Measurements from ENCODE around the gene CREB3L2.
A peak's percentile ranks its signal among the peaks of the same experiment; 100 is the strongest.

The CREB3L2 gene

DNA sequence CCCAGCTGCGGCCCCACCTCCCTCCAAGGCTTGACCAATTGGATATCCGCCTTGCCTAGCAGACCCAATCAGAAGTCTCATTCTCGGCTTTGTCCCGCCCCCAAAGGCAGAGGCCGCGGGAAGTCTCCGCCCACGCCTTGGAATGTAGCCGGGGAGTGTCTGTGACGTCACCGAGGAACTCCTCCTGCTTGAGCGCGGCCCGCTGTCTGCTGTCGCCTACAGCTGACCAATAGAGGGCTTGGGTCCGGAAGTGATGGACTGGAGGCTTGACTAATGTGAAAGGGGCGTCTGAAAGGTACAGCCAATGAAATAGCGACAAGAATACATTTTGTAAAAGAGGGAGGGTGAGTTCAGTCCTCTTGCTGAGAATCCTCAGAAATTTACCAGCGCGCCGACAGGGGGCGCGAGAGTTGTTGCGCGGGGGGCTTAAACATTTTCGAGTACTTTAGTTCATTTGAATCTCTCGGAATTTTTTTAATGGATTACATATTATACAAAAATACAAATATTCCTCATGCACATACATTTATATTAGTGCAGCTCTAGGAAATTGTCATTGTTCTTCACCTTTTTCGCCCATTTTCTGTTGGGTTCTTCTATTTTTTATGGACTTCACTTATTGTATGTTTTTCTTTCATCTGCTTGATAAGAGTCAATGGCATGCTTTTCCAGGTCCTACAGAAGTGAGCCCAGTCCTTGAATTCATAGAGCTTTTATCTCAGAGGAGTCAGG lies 376 bp upstream of the CREB3L2 start:
- no peaks in the 10 kb centered on the region for H3K27me3 ChIP-seq
- H3K36me3 ChIP-seq, result no peaks in the 10 kb centered on the region
- peak overlapping the region; percentile 89 for H3K4me2 ChIP-seq
- no peaks in the 10 kb centered on the region for H3K9me3 ChIP-seq
- H3K9ac ChIP-seq, result peak overlapping the region; percentile 75
- peaks cover 20% of the 10 kb centered on the region for H3K4me1 ChIP-seq
- no peaks in the 10 kb centered on the region for H4K20me1 ChIP-seq
- no peak for TF ChIP-seq Cebpa-rat (IDR thresholded peaks at IDR 0.05)
- H3K27ac ChIP-seq, result peak overlapping the region; percentile 29; the same call in 1 of the 2 replicates
- H3K4me3 ChIP-seq, result peak overlapping the region; percentile 74

DNA sequence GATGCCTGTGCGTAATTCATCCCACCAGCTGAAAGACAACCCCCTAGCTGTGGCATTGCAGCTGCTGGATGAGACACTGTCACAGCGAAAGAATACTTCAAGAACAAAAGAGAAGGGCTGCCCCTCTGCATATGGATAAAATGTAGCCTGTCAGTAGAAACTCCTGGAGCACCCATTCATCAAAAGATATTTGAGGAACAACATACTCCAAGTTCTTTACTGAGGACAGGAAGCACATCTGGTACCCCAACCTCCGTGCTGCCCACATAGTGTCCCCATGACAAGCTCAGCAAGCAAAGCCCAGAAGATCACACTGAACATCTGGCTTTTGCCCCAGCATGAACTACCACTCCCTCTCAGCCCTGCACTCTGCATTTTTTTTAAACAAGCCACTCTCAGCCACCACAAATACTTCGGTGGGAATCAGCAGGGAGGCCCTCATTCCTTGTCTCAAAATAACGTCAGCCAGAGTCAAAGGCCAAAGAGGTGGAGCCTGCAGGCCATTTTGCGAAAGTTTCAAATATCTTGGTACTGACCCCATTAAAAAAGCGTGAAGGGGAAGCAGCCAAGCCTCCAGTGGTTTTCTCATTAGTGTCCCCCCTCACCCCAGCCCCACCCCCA lies 1.7 kb downstream of the CREB3L2 start:
- Histone ChIP-seq H3K4me1 (peaks cover 34% of the 10 kb centered on the region), H4K20me1 (no peaks in the 10 kb centered on the region), H3K36me3 (no peaks in the 10 kb centered on the region), H3K27me3 (no peaks in the 10 kb centered on the region), H3K9me3 (no peaks in the 10 kb centered on the region), H3K9ac (peak overlapping the region; percentile 75), H3K27ac (peak overlapping the region; percentile 42; the same call in 1 of the 2 replicates), H3K4me2 (peak overlapping the region; percentile 89), H3K4me3 (peak overlapping the region; percentile 74)
- TF ChIP-seq Cebpa-rat (IDR thresholded peaks at IDR 0.05), result no peak

DNA sequence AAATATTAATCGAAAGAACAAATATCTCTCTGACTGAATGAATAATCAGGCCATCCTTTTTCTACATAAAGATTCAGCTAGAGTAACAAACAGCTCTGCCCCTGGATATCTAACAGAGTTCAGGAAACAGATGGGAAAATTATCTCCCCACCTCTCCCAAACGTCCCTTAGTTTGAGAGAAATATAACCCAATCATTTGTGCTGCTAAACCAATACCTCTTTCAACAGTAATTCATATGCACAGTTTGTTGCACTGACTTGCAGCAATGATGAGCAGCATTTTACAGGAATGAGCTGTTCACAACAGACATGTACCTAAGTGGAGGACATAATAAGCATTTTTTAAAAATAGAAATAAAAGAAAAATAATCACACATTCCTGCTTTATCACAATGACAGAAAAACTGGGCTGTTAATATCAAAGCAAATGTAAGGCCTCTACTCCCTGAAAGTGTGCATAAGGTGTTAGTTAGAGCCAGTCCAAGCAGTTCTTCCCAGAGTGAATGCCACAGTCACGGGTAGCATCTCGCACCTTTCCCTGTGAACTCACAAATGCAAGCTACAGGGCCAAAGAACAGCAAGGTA lies 2.3 kb downstream of the CREB3L2 start:
- Histone ChIP-seq H3K27me3 (no peaks in the 10 kb centered on the region), H3K9me3 (no peaks in the 10 kb centered on the region), H3K36me3 (no peaks in the 10 kb centered on the region), H3K27ac (peak overlapping the region; percentile 42; the same call in 1 of the 2 replicates), H4K20me1 (no peaks in the 10 kb centered on the region), H3K4me2 (peak overlapping the region; percentile 89), H3K4me3 (peak overlapping the region; percentile 74), H3K9ac (peak overlapping the region; percentile 75; the same call in 1 of the 2 replicates), H3K4me1 (peaks cover 34% of the 10 kb centered on the region)
- TF ChIP-seq Cebpa-rat (IDR thresholded peaks at IDR 0.05), result no peak

DNA sequence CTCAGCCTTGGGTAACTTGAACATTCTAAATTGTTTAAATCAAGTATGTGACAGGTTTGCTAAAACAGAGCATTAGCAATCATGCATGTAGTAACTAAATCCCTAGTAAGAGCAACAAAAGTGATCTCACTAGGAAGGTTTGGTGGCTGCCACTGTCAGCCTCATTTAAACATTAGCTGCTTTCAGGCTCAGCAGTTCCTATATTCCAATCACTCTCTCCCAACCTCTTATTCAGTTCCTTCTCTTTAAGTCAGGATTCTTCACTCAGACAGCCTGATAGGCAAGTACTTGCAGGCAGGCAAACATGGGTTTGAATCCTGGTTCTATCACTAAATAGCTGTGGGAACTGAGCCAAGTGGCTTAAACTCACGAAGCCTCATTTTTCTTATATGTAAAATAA lies 3.6 kb downstream of the CREB3L2 start:
- no peak overlapping the region for H3K9ac ChIP-seq
- no peak overlapping the region for H3K4me2 ChIP-seq
- H3K4me3 ChIP-seq, result no peak overlapping the region

DNA sequence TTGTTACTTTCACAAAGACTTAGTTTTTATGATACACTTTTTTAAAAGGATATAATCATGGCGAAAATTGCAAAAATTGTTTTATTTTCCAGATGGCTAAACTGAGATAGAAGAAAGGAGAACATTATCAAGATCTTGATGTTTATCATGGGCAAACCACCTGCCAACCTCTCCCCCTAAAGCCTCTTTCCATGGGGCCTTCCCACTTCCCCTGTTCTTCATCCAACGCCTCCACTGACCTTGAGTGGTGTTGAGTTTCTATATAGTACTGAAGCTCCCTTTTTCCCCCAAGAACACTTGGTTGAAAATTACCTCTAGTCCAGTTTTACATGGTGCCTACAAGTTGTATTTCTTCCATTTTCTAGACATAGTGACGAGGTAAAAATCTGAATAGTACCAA lies 5.0 kb downstream of the CREB3L2 start:
- H3K9ac ChIP-seq, result no peak overlapping the region
- no peaks in the 10 kb centered on the region for H4K20me1 ChIP-seq
- no peak overlapping the region for H3K27ac ChIP-seq
- 0 out of 2 replicates have a peak, but pooled peaks cover 4% of the 10 kb centered on the region for H3K36me3 ChIP-seq
- no peaks in the 10 kb centered on the region for H3K9me3 ChIP-seq
- H3K4me1 ChIP-seq, result peaks cover 37% of the 10 kb centered on the region
- H3K4me2 ChIP-seq, result peak overlapping the region; percentile 57
- H3K4me3 ChIP-seq, result no peak overlapping the region
- no peak for TF ChIP-seq Cebpa-rat (IDR thresholded peaks at IDR 0.05)
- no peaks in the 10 kb centered on the region for H3K27me3 ChIP-seq

More for the DNA sequence above, 3.6 kb downstream of the CREB3L2 start:
- Histone ChIP-seq H4K20me1 (no peaks in the 10 kb centered on the region), H3K9me3 (no peaks in the 10 kb centered on the region), H3K4me1 (peaks cover 34% of the 10 kb centered on the region), H3K27ac (no peak overlapping the region), H3K36me3 (no peaks in the 10 kb centered on the region), H3K27me3 (no peaks in the 10 kb centered on the region)
- TF ChIP-seq Cebpa-rat (IDR thresholded peaks at IDR 0.05), result no peak

DNA sequence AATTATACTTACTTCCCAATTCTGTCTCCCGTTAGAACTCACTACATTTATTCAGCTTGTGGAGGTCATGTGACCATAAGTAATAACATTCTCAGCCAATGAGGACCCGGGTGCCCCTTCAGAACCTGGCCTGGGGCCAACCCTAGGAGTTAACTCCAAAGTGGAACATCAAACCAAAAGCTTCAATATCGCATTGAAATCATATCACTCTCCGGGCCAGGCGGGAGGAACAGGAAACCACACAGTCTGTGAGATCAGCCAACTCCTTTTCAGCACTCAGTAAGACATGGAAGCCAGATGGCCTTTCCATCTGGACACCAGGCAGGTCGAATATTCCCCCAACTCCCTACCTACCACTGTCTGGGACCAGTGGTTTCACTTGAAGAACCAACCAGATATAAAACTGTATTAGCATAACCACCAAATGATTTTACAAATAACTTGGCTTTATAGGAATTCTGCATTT lies 5.5 kb downstream of the CREB3L2 start:
- H3K27me3 ChIP-seq, result no peaks in the 10 kb centered on the region
- H3K36me3 ChIP-seq, result 0 out of 2 replicates have a peak, but pooled peaks cover 4% of the 10 kb centered on the region
- no peak overlapping the region for H3K4me3 ChIP-seq
- no peak overlapping the region for H3K9ac ChIP-seq
- no peaks in the 10 kb centered on the region for H4K20me1 ChIP-seq
- H3K27ac ChIP-seq, result peak overlapping the region; percentile 1; the same call in 1 of the 2 replicates
- TF ChIP-seq Cebpa-rat (IDR thresholded peaks at IDR 0.05), result no peak
- H3K9me3 ChIP-seq, result no peaks in the 10 kb centered on the region
- H3K4me1 ChIP-seq, result peaks cover 37% of the 10 kb centered on the region
- peak overlapping the region; percentile 57 for H3K4me2 ChIP-seq

DNA sequence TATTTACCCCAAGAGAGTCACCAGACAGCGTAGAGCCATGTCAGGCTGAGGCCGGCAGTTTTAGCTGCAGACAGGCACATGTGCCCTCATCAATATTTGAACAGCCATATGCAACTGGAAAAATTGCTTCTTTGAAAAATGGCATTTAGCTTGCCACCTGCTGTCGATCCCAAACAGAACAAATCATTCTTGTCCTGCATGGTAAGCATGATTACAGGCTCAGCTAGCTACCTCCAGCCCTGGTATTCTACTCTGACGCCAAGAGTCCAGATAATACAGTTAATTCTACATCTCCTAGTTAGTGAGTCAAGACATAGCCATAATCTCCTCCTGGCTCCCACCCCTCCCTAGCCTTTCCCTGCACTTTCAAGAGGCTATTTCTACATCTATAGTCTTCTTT lies 7.7 kb downstream of the CREB3L2 start:
- Histone ChIP-seq H3K4me1 (peaks cover 24% of the 10 kb centered on the region), H3K9me3 (no peaks in the 10 kb centered on the region), H4K20me1 (no peaks in the 10 kb centered on the region), H3K36me3 (0 out of 2 replicates have a peak, but pooled peaks cover 4% of the 10 kb centered on the region), H3K27me3 (no peaks in the 10 kb centered on the region), H3K27ac (no peak overlapping the region), H3K9ac (no peak overlapping the region), H3K4me2 (no peak overlapping the region), H3K4me3 (no peak overlapping the region)
- TF ChIP-seq Cebpa-rat (IDR thresholded peaks at IDR 0.05), result no peak

DNA sequence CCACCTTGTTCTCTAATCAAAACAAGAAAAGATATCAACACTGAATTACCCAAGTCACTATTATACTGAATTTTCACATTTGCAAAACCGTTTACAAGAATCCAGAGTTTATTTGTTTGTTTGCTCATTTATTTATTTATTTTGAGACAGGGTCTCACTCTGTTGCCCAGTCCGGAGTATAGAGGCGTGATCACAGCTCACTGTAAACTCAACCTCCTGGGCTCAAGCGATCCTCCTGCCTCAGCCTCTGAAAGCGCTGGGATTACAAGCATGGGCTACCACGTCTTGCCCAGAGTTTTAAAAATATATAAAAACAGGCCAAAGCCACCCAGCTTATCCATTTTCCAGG lies 8.5 kb downstream of the CREB3L2 start:
- Histone ChIP-seq H3K4me2 (no peak overlapping the region), H3K27me3 (no peaks in the 10 kb centered on the region), H3K4me3 (no peak overlapping the region), H3K9ac (no peak overlapping the region), H3K4me1 (peaks cover 22% of the 10 kb centered on the region), H3K36me3 (0 out of 2 replicates have a peak, but pooled peaks cover 4% of the 10 kb centered on the region), H3K27ac (no peak overlapping the region), H4K20me1 (no peaks in the 10 kb centered on the region), H3K9me3 (no peaks in the 10 kb centered on the region)
- no peak for TF ChIP-seq Cebpa-rat (IDR thresholded peaks at IDR 0.05)

DNA sequence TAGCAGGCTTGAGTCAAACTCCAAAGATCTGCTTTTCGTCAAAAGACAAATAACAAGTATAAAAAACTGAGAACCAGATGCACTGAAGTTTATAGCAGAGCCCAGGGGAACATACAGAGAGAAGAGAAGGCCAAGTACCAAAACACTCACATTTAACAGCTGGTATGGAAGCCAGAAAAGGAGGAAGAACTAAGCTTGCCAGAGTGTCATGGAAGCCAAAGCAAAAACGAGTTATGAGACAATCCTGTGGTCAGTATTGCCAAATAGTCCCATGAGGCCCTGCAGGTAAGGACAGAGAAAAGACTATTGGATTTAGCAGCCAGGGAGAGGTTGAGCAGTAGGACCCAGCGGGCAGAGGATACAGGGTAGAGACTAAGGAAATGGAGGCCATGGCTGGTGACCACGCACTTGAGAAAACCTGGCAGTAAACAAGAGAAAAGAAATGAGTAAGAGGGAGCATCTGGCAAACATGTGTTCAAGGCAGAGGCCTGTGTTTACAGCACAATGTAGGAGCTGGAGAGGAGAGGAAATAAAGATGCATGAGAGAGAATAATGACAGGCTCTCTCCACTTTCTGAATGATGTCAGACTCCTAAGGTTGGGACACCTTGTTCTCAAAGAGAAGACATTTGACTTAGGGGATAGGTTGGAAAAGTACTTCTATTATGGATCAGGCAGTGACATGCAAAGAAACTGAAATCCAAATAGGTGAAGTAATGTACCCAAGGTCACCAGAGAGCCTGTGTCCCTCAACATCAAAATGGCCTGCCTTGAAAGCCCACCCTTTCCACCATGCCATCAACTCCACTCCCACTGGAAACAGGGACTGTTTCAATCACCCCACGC lies 9.1 kb downstream of the CREB3L2 start:
- no peak for TF ChIP-seq Cebpa-rat (IDR thresholded peaks at IDR 0.05)
- H3K4me3 ChIP-seq, result no peak overlapping the region

More for the DNA sequence above, 9.1 kb downstream of the CREB3L2 start:
- no peaks in the 10 kb centered on the region for H4K20me1 ChIP-seq
- H3K9me3 ChIP-seq, result no peaks in the 10 kb centered on the region
- no peak overlapping the region for H3K27ac ChIP-seq
- H3K36me3 ChIP-seq, result 0 out of 2 replicates have a peak, but pooled peaks cover 4% of the 10 kb centered on the region
- no peaks in the 10 kb centered on the region for H3K27me3 ChIP-seq
- H3K9ac ChIP-seq, result no peak overlapping the region
- H3K4me2 ChIP-seq, result no peak overlapping the region
- peaks cover 25% of the 10 kb centered on the region for H3K4me1 ChIP-seq
